Measurements from ENCODE around the gene TUT7.

GRCh38 chr9:86246752-86247161 lies 107.5 kb downstream of the TUT7 start:
- TF ChIP-seq CTCF (IDR thresholded peaks at IDR 0.05; ENCODE audit: poor library complexity, severe bottlenecking): no peak
- no peak for TF ChIP-seq EZH2 (IDR thresholded peaks at IDR 0.05; ENCODE audit: borderline replicate concordance, insufficient read depth, low read length, poor library complexity, severe bottlenecking)
- no peak for TF ChIP-seq POLR2AphosphoS5 (IDR thresholded peaks at IDR 0.05)
